ENCODE results near the gene CBFB. TPM values are rescaled to one million over a fixed set of nuclear protein-coding genes. Genes with fewer than 3 reads are reported as not detected.

CBFB gene
- total RNA-seq, 3 donors from 2014 or later (not counting 1 experiment from before 2014, with no cell fraction given): 96.1 to 102 (median 97.2) TPM

DNA sequence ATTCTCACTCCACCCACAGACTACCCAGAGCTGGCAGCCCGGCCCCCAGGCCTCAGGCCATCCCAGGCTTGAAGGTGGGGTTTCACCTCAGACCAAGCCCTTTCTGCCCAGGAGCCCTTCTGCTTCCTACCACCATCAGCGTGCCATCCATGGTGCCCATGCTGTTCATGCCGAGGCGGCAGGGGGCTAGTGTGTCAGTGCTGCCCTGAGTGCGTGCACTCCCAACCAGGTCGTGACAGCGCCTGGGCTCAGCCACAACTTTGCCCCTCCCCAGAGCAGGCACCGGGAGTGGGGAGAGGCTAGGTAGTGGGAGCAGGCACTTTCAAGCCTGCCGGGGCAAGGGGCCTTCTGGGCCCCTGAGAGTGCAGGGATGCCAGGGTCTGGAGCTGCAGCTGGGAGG lies 113.4 kb downstream of the CBFB start:
- 97% methylated on average over 9 of the region's 9 CpGs for WGBS (ENCODE audit: insufficient coverage)
- intact Hi-C loops (cut with micrococcal nuclease): no loop called here
- H3K27ac Mint-ChIP-seq: no peak overlapping the region
- H3K4me1 ChIP-seq (ENCODE audit: control insufficient read depth, insufficient read depth, low read length): no peaks in the 10 kb centered on the region
- no peaks in the 10 kb centered on the region for H3K9me3 Mint-ChIP-seq
- H3K4me3 ChIP-seq (ENCODE audit: low read length): no peak overlapping the region
- no peaks in the 10 kb centered on the region for H3K27me3 Mint-ChIP-seq (ENCODE audit: low read depth in 2 of 2)
- no peak overlapping the region for H3K27ac ChIP-seq (ENCODE audit: low read length)
- peaks cover 15% of the 10 kb centered on the region for H3K36me3 Mint-ChIP-seq
- no peak overlapping the region for H3K4me3 Mint-ChIP-seq
- no peaks in the 10 kb centered on the region for H3K4me1 Mint-ChIP-seq
- ATAC-seq (no peak), DNase-seq (no peak)
- H3K9me3 ChIP-seq (ENCODE audit: control insufficient read depth, insufficient read depth, low read length): no peaks in the 10 kb centered on the region
- H3K36me3 ChIP-seq (ENCODE audit: control insufficient read depth, insufficient read depth, low read length): peaks cover 76% of the 10 kb centered on the region
- H3K27me3 ChIP-seq (ENCODE audit: control insufficient read depth, insufficient read depth, low read length): no peaks in the 10 kb centered on the region
- TF ChIP-seq, protein P1, sequence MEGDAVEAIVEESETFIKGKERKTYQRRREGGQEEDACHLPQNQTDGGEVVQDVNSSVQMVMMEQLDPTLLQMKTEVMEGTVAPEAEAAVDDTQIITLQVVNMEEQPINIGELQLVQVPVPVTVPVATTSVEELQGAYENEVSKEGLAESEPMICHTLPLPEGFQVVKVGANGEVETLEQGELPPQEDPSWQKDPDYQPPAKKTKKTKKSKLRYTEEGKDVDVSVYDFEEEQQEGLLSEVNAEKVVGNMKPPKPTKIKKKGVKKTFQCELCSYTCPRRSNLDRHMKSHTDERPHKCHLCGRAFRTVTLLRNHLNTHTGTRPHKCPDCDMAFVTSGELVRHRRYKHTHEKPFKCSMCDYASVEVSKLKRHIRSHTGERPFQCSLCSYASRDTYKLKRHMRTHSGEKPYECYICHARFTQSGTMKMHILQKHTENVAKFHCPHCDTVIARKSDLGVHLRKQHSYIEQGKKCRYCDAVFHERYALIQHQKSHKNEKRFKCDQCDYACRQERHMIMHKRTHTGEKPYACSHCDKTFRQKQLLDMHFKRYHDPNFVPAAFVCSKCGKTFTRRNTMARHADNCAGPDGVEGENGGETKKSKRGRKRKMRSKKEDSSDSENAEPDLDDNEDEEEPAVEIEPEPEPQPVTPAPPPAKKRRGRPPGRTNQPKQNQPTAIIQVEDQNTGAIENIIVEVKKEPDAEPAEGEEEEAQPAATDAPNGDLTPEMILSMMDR (IDR thresholded peaks at IDR 0.05): no peak

DNA sequence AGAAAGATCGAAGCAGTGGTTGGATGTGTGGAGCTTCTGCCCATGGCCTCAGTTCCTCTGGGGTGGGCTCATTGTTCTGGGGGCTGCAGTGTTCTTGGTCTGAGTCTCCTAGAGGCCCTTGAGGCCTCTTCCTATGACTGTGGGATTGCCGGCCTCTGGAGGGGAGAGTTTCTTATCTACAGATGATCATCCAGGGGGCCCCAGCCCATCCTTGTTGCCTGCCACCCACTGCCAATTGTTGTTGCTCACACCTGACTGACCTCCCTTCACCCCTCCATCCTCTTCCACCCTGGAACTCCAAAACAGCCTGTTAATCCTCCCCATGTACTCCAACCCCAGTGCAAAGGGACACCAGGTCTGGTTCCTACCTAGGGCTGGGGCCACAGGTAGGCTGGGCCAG lies 116.0 kb downstream of the CBFB start:
- Histone ChIP-seq H3K27me3 (ENCODE audit: control insufficient read depth, insufficient read depth, low read length) (no peaks in the 10 kb centered on the region), H3K36me3 (ENCODE audit: control insufficient read depth, insufficient read depth, low read length) (peaks cover 64% of the 10 kb centered on the region), H3K4me3 (ENCODE audit: low read length) (no peak overlapping the region), H3K4me1 (ENCODE audit: control insufficient read depth, insufficient read depth, low read length) (no peaks in the 10 kb centered on the region), H3K9me3 (ENCODE audit: control insufficient read depth, insufficient read depth, low read length) (no peaks in the 10 kb centered on the region), H3K27ac (ENCODE audit: low read length) (no peak overlapping the region)
- ATAC-seq: no peak
- 93% methylated on average over 2 of the region's 2 CpGs for WGBS (ENCODE audit: insufficient coverage)
- intact Hi-C loops (cut with micrococcal nuclease): no loop called here
- no peaks in the 10 kb centered on the region for H3K9me3 Mint-ChIP-seq
- TF ChIP-seq, protein P1 (IDR thresholded peaks at IDR 0.05): no peak
- H3K4me3 Mint-ChIP-seq: no peak overlapping the region
- H3K27ac Mint-ChIP-seq: no peak overlapping the region
- H3K27me3 Mint-ChIP-seq (ENCODE audit: low read depth in 2 of 2): peaks cover 0 to 5% of the 10 kb centered on the region in 2 donors
- DNase-seq: no peak
- peaks cover 12% of the 10 kb centered on the region for H3K36me3 Mint-ChIP-seq
- no peaks in the 10 kb centered on the region for H3K4me1 Mint-ChIP-seq

DNA sequence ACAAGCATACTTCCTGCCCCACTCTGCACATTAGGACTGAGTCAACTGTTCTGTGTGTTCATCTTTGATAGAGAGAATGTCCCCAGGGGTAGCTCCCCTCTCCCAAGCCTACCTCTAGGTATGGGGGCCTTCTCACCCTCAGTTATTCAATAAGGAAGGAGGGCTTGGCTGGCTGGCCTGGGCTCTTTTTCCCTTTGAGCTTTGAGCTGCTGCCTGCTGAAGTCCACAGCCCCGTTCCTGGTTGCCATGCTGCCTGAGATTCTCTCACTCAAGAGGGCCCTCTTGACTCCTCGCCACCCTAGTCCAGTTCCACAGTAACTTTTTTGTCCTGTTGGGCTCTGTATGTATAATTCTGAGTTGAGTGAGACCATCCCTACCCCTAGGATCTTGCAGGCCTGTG lies 116.8 kb downstream of the CBFB start:
- no peak overlapping the region for H3K27ac Mint-ChIP-seq

More for the DNA sequence above, 116.8 kb downstream of the CBFB start:
- Histone ChIP-seq H3K9me3 (ENCODE audit: control insufficient read depth, insufficient read depth, low read length) (no peaks in the 10 kb centered on the region), H3K27ac (ENCODE audit: low read length) (no peak overlapping the region), H3K36me3 (ENCODE audit: control insufficient read depth, insufficient read depth, low read length) (peaks cover 55% of the 10 kb centered on the region), H3K4me3 (ENCODE audit: low read length) (no peak overlapping the region), H3K4me1 (ENCODE audit: control insufficient read depth, insufficient read depth, low read length) (peaks cover 4% of the 10 kb centered on the region), H3K27me3 (ENCODE audit: control insufficient read depth, insufficient read depth, low read length) (peaks cover under 1% of the 10 kb centered on the region)
- ATAC-seq: no peak
- no peaks in the 10 kb centered on the region for H3K4me1 Mint-ChIP-seq
- H3K36me3 Mint-ChIP-seq: peaks cover 4% of the 10 kb centered on the region
- TF ChIP-seq, protein P1 (IDR thresholded peaks at IDR 0.05): no peak
- peaks cover 0 to 5% of the 10 kb centered on the region in 2 donors for H3K27me3 Mint-ChIP-seq (ENCODE audit: low read depth in 2 of 2)
- H3K9me3 Mint-ChIP-seq: no peaks in the 10 kb centered on the region
- WGBS (ENCODE audit: insufficient coverage): 91% methylated on average over 1 of the region's 2 CpGs
- intact Hi-C loops (cut with micrococcal nuclease): no loop called here
- DNase-seq: no peak
- H3K4me3 Mint-ChIP-seq: no peak overlapping the region
